HepG2 (cell line): ENCODE data around the gene LRRC3. TPM values are rescaled to one million over a fixed set of nuclear protein-coding genes. Genes with fewer than 3 reads are reported as not detected.

Source experiments
- ATAC-seq: fragments of 200-7000 bp; cut with Tn5 transposase; 3 replicates; pipeline ENCODE4 v1.9.1; 2020; ENCODE audit warnings: mild to moderate bottlenecking, moderate library complexity
- BruUV-seq: library from RNA; stranded (reverse); fragments of 400-500 nt; replicated peaks from 2 replicates; lab custom pipeline; 2021; lab: Mats Ljungman, UMichigan
- CTCF ChIA-PET: fragments of 300-600 bp; formaldehyde crosslinking; extraction: SDS; loops from one replicate; lab custom pipeline; 2021; ENCODE audit warnings: low total read pairs, inconsistent platforms, low intra/inter-chr PET ratio; lab: Yijun Ruan, JAX
- POLR2A ChIA-PET: fragments of 350-600 bp; sonication (Branson Sonifier 250); formaldehyde crosslinking; loops from one replicate; lab custom pipeline; 2020; ENCODE audit warnings: antibody characterized with exemption, inconsistent platforms; lab: Yijun Ruan, JAX
- DNase-seq: peaks from one replicate; pipeline ENCODE4 v3.0.0-alpha.2; 2015; ENCODE audit warnings: low spot score
- FAIRE-seq: peaks from 3 replicates; lab custom pipeline; 2011; peaks lifted over from hg19 to GRCh38; lab: Jason Lieb, UNC
- H2AFZ ChIP-seq: one replicate; pipeline ENCODE4 v1.6.1; 2011; ENCODE audit warnings: low read length, inconsistent platforms
- H3K27ac ChIP-seq: fragments of 300-600 bp; 3 replicates; pipeline ENCODE4 v1.8.0; 2011; ENCODE audit warnings: mixed run types, mild to moderate bottlenecking, mixed read lengths, low read length, inconsistent platforms; ENCODE audit not compliant: insufficient read depth; ENCODE audit errors: extremely low read length
- H3K27me3 ChIP-seq, 2 experiments: fragments of 200-600 bp in 1 of 2; 2 replicates in 1 of 2; 3 replicates in 1 of 2; pipeline versions ENCODE4 v1.6.0 to v1.8.0; 2011; ENCODE audit warnings: low read length in 2 of 2, mild to moderate bottlenecking in 2 of 2, moderate library complexity in 2 of 2, inconsistent platforms in 1 of 2; ENCODE audit not compliant: insufficient read depth in 2 of 2, control insufficient read depth in 1 of 2
- H3K36me3 ChIP-seq, 2 experiments: fragments of 200-600 bp in 1 of 2; replicated peaks in 1 of 2; 2 replicates in 1 of 2; 3 replicates in 1 of 2; pipeline versions ENCODE4 v1.5.1 to v1.8.0; 2011; ENCODE audit warnings: low read length in 2 of 2, inconsistent platforms in 1 of 2; ENCODE audit not compliant: insufficient read depth in 2 of 2, control insufficient read depth in 1 of 2
- H3K4me1 ChIP-seq: 2 replicates; pipeline ENCODE4 v1.5.1; 2012; ENCODE audit warnings: low read length, inconsistent platforms; ENCODE audit not compliant: insufficient read depth
- H3K4me2 ChIP-seq: 2 replicates; pipeline ENCODE4 v1.6.0; 2011; ENCODE audit warnings: low read depth, low read length, inconsistent platforms
- H3K4me3 ChIP-seq, 3 experiments: fragments of 200-600 bp in 1 of 3; sonication (generic), shearing (Covaris generic) in 1 of 3; replicated peaks in 1 of 3; 2 replicates each; pipeline ENCODE4 v1.5.1; 2011 to 2016; ENCODE audit warnings: low read length in 3 of 3, inconsistent platforms in 2 of 3, low read depth in 2 of 3, mild to moderate bottlenecking in 2 of 3, control low read depth in 1 of 3, mixed read lengths in 1 of 3; ENCODE audit not compliant: insufficient read depth in 1 of 3
- H3K79me2 ChIP-seq: one replicate; pipeline ENCODE4 v1.6.1; 2011; ENCODE audit warnings: low read length, inconsistent platforms; ENCODE audit not compliant: insufficient read depth
- H3K9ac ChIP-seq: 2 replicates; pipeline ENCODE4 v1.6.0; 2011; ENCODE audit warnings: mild to moderate bottlenecking, low read depth, low read length, inconsistent platforms; ENCODE audit not compliant: insufficient read depth
- H3K9me3 ChIP-seq: 2 replicates; pipeline ENCODE4 v1.5.1; 2012; ENCODE audit warnings: mild to moderate bottlenecking, low read length
- H4K20me1 ChIP-seq: 2 replicates; pipeline ENCODE4 v1.6.0; 2011; ENCODE audit warnings: inconsistent platforms, mild to moderate bottlenecking, low read length, moderate library complexity; ENCODE audit not compliant: insufficient read depth
- CREB1 ChIP-seq, 2 experiments: fragments of 450-650 bp in 1 of 2; IDR thresholded peaks; 2 replicates each; pipeline ENCODE4 v1.6.1; 2016 to 2017; ENCODE audit warnings: control low read depth in 1 of 2, mild to moderate bottlenecking in 1 of 2, missing compliant biosample characterization in 1 of 2, missing genetic modification characterization in 1 of 2
- ELK4 ChIP-seq: sonication (generic); formaldehyde crosslinking; IDR thresholded peaks from 2 replicates; pipeline ENCODE4 v1.9.0; 2021; ENCODE audit warnings: missing genetic modification reagents, borderline replicate concordance
- TEAD3 ChIP-seq: optimal IDR thresholded peaks from 2 replicates; pipeline ENCODE3; 2016; ENCODE audit warnings: borderline replicate concordance
- TOE1 ChIP-seq: sonication (generic); formaldehyde crosslinking; IDR thresholded peaks from 2 replicates; pipeline ENCODE4 v1.4.0; 2020; ENCODE audit warnings: mild to moderate bottlenecking, missing genetic modification reagents
- ZNF737 ChIP-seq: sonication (generic); formaldehyde crosslinking; IDR thresholded peaks from 2 replicates; pipeline ENCODE4 v1.5.0; 2020; ENCODE audit warnings: missing genetic modification reagents, mild to moderate bottlenecking, borderline replicate concordance
- ZNF749 ChIP-seq: sonication (generic); formaldehyde crosslinking; IDR thresholded peaks from 2 replicates; pipeline ENCODE4 v1.8.0; 2022; ENCODE audit warnings: mild to moderate bottlenecking, missing genetic modification reagents, moderate library complexity, borderline replicate concordance
- WGBS: methylation state at CpG from one replicate; pipeline ENCODE4 v1.1.6; 2017; ENCODE audit warnings: low lambda C conversion rate; 5-methylcytosine and 5-hydroxymethylcytosine counted together
- in situ Hi-C: cut with HindIII; loops from 2 replicates; pipeline ENCODE4 v1.10.0; 2017; ENCODE audit warnings: low pct_unique_long_range_greater_than_20kb; ENCODE audit not compliant: extremely low pct_ligation_motif_present
- intact Hi-C: fragments of 100-400 bp; cut with micrococcal nuclease; formaldehyde crosslinking; loops from one replicate; pipeline ENCODE4 v1.10.0; 2022; ENCODE audit not compliant: unreplicated experiment
- polyA plus RNA-seq, 8 experiments: library from polyadenylated mRNA; depleted of rRNA in 3 of 8; stranded (reverse) in 7 of 8; unstranded in 1 of 8; fragments of >200 nt; fragmentation: Illumina TruSeq in 4 of 8; extraction: Trizol in 4 of 8; gene quantifications; 2 replicates each; pipeline versions ENCODE4 v1.2.1 to v1.2.3, GENCODE V29; 2011 to 2016; ENCODE audit warnings: low read depth in 4 of 8, missing spikeins in 1 of 8, mixed read lengths in 1 of 8; ENCODE audit not compliant: insufficient read depth in 1 of 8
- total RNA-seq, 5 experiments: library from RNA; depleted of rRNA; stranded (reverse); fragments of >200 nt; fragmentation: Illumina TruSeq; extraction: Trizol; gene quantifications; 2 replicates each; pipeline ENCODE4 v1.2.3, GENCODE V29; 2016; ENCODE audit warnings: low read depth in 1 of 5
- TF ChIP-seq, protein P1 (sequence below): sonication (generic); formaldehyde crosslinking; IDR thresholded peaks from 2 replicates; pipeline ENCODE4 v1.4.0; 2020; ENCODE audit warnings: low read depth, mild to moderate bottlenecking, missing genetic modification reagents

The LRRC3 gene
- total and polyA plus RNA-seq, 2 of the 13 experiments (the other 11 are each of a cell fraction or from before 2014, with no cell fraction given): 4.8 to 16.5 TPM

DNA sequence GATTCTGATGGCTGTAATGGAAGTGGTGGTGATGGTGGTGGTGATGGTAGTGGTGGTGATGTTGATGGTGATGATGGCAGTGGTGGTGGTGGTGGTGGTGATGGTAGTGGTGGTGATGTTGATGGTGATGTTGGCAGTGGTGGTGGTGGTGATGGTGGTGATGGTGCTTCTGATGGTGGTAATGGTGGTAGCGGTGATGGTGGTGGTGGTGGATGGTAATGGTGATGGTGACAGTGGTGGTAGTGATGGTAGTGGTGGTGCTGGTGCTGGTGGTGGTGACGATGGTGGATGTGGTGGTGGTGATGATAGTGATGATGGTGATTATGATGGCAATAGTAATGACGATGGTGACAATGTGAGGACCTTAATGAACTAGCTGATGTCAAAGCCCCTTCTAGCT lies 35.6 kb upstream of the LRRC3 start:
- CTCF ChIA-PET: no interaction called here
- POLR2A ChIA-PET: no interaction called here

GRCh38 chr21:44420416-44421205 lies 34.7 kb upstream of the LRRC3 start:
- no peaks in the 10 kb centered on the region for H3K36me3 ChIP-seq
- intact Hi-C loops (no loop called here), in situ Hi-C loops (no loop called here)
- FAIRE-seq: no peak
- no peaks in the 10 kb centered on the region for H4K20me1 ChIP-seq
- no peak overlapping the region for H3K27ac ChIP-seq
- H2AFZ ChIP-seq: no peak overlapping the region
- TF ChIP-seq ZNF737: no peak
- no peak for TF ChIP-seq ELK4 (CRISPR knock-in tag)
- TF ChIP-seq TOE1 (CRISPR knock-in tag): no peak
- TF ChIP-seq, protein P1, sequence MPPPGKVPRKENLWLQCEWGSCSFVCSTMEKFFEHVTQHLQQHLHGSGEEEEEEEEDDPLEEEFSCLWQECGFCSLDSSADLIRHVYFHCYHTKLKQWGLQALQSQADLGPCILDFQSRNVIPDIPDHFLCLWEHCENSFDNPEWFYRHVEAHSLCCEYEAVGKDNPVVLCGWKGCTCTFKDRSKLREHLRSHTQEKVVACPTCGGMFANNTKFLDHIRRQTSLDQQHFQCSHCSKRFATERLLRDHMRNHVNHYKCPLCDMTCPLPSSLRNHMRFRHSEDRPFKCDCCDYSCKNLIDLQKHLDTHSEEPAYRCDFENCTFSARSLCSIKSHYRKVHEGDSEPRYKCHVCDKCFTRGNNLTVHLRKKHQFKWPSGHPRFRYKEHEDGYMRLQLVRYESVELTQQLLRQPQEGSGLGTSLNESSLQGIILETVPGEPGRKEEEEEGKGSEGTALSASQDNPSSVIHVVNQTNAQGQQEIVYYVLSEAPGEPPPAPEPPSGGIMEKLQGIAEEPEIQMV: no peak
- peaks cover 1 to 18% of the 10 kb centered on the region in 2 experiments; a peak in 4 of 5 replicates for H3K27me3 ChIP-seq
- no peak overlapping the region for H3K4me2 ChIP-seq
- H3K79me2 ChIP-seq: no peaks in the 10 kb centered on the region
- ChIA-PET CTCF (no interaction called here), POLR2A (no interaction called here)
- no peak for ATAC-seq
- H3K9ac ChIP-seq: no peak overlapping the region
- H3K9me3 ChIP-seq: peaks cover 6% of the 10 kb centered on the region; the same call in 1 of the 2 replicates
- no peak overlapping the region for H3K4me3 ChIP-seq
- DNase-seq: no peak
- no peaks in the 10 kb centered on the region for H3K4me1 ChIP-seq
- no TSS peak for BruUV-seq
- WGBS: 74% methylated on average over 12 of the region's 14 CpGs

More for the DNA sequence above, 35.6 kb upstream of the LRRC3 start:
- no TSS peak for BruUV-seq
- no peak overlapping the region for H3K9ac ChIP-seq
- no peak overlapping the region for H3K4me2 ChIP-seq
- H3K9me3 ChIP-seq: peaks cover 6% of the 10 kb centered on the region; the same call in 1 of the 2 replicates
- H3K4me3 ChIP-seq: no peak overlapping the region
- no peak for ATAC-seq
- no peaks in the 10 kb centered on the region for H3K4me1 ChIP-seq
- FAIRE-seq: no peak
- 78% methylated on average over 3 of the region's 3 CpGs for WGBS
- DNase-seq: no peak
- TF ChIP-seq CREB1 (IDR thresholded peaks at IDR 0.05) (peak; percentile 45; the same call in 1 of the 2 replicates), CREB1 (CRISPR knock-in tag; IDR thresholded peaks at IDR 0.05) (no peak), TEAD3 (no peak), ZNF749 (CRISPR knock-in tag) (no peak)
- no peaks in the 10 kb centered on the region for H4K20me1 ChIP-seq
- H3K27ac ChIP-seq: no peak overlapping the region
- H2AFZ ChIP-seq: no peak overlapping the region
- H3K27me3 ChIP-seq: peaks cover 1 to 26% of the 10 kb centered on the region in 2 experiments; a peak in 4 of 5 replicates
- intact Hi-C loops (no loop called here), in situ Hi-C loops (no loop called here)
- H3K79me2 ChIP-seq: no peaks in the 10 kb centered on the region
- no peaks in the 10 kb centered on the region for H3K36me3 ChIP-seq
